K562 (cell line): ENCODE measurements around the gene BGLAP. TPM values are rescaled to one million over a fixed set of nuclear protein-coding genes. Genes with fewer than 3 reads are reported as not detected.
A peak's percentile ranks its signal among the peaks of the same experiment; 100 is the strongest.

ENCODE experiments used
- ATAC-seq: fragments of 200-7000 bp; cut with Tn5 transposase; 3 replicates; pipeline ENCODE4 v1.9.1; 2020; ENCODE audit warnings: moderate library complexity
- BruUV-seq: library from RNA; stranded (reverse); fragments of 400-500 nt; replicated peaks from 2 replicates; lab custom pipeline; 2021; lab: Mats Ljungman, UMichigan
- CTCF ChIA-PET: fragments of 300-600 bp; formaldehyde crosslinking; extraction: SDS; loops from one replicate; lab custom pipeline; 2021; ENCODE audit warnings: low intra/inter-chr PET ratio; lab: Yijun Ruan, JAX
- POLR2A ChIA-PET: fragments of 300-600, 350-650 bp; sonication (Branson Sonifier 250); formaldehyde crosslinking; extraction: SDS; loops from one replicate; lab custom pipeline; 2021; ENCODE audit warnings: antibody characterized with exemption, inconsistent platforms; lab: Yijun Ruan, JAX
- DNase-seq, 4 experiments: peaks; one replicate each; pipeline versions ENCODE4 v3.0.0 to v3.0.0-alpha.2; 2011 to 2018; ENCODE audit warnings: low spot score in 3 of 4, mixed read lengths in 3 of 4; ENCODE audit errors: extremely low read depth in 1 of 4
- FAIRE-seq: peaks from 2 replicates; lab custom pipeline; 2011; peaks lifted over from hg19 to GRCh38; lab: Jason Lieb, UNC
- H2AFZ ChIP-seq: 2 replicates; pipeline ENCODE4 v1.6.0; 2011; ENCODE audit warnings: low read depth, low read length, control low read depth, inconsistent platforms
- H3K27ac ChIP-seq: fragments of 200-600 bp; 3 replicates; pipeline ENCODE4 v1.8.0; 2011; ENCODE audit warnings: low read depth, mild to moderate bottlenecking, control low read depth, inconsistent platforms, low read length, moderate library complexity, mixed read lengths; ENCODE audit errors: extremely low read depth
- H3K27me3 ChIP-seq, 2 experiments: fragments of 300-600 bp in 1 of 2; 2 replicates in 1 of 2; 3 replicates in 1 of 2; pipeline versions ENCODE4 v1.6.0 to v1.8.0; 2011; ENCODE audit warnings: inconsistent platforms in 2 of 2, low read length in 2 of 2, mild to moderate bottlenecking in 1 of 2, mixed read lengths in 1 of 2, moderate library complexity in 1 of 2; ENCODE audit not compliant: control insufficient read depth in 2 of 2, insufficient read depth in 2 of 2
- H3K36me3 ChIP-seq: fragments of 300-600 bp; 3 replicates; pipeline ENCODE4 v1.8.0; 2011; ENCODE audit warnings: mild to moderate bottlenecking, low read length, inconsistent platforms; ENCODE audit not compliant: control insufficient read depth, insufficient read depth
- H3K4me1 ChIP-seq, 2 experiments: fragments of 200-600 bp in 1 of 2; replicated peaks in 1 of 2; 2 replicates in 1 of 2; 3 replicates in 1 of 2; pipeline versions ENCODE4 v1.5.1 to v1.8.0; 2011; ENCODE audit warnings: inconsistent platforms in 2 of 2, low read length in 2 of 2, mild to moderate bottlenecking in 1 of 2, mixed read lengths in 1 of 2, moderate library complexity in 1 of 2; ENCODE audit not compliant: control insufficient read depth in 2 of 2, insufficient read depth in 2 of 2
- H3K4me2 ChIP-seq: 2 replicates; pipeline ENCODE4 v1.6.1; 2011; ENCODE audit warnings: low read length, control low read depth, inconsistent platforms, mixed read lengths; ENCODE audit not compliant: insufficient read depth
- H3K4me3 ChIP-seq: fragments of 200-600 bp; sonication (generic), shearing (Covaris generic); 2 replicates; pipeline ENCODE4 v1.5.1; 2016; ENCODE audit warnings: control low read depth, inconsistent platforms
- H3K79me2 ChIP-seq: fragments of 200-600 bp; 3 replicates; pipeline ENCODE4 v1.8.0; 2011; ENCODE audit warnings: low read length, inconsistent platforms; ENCODE audit not compliant: control insufficient read depth, insufficient read depth
- H3K9ac ChIP-seq, 2 experiments: 2 replicates each; pipeline versions ENCODE4 v1.6.0 to v1.6.1; 2011; ENCODE audit warnings: low read depth in 2 of 2, low read length in 2 of 2, control low read depth in 1 of 2, inconsistent platforms in 1 of 2, mild to moderate bottlenecking in 1 of 2, mixed read lengths in 1 of 2; ENCODE audit not compliant: insufficient read depth in 1 of 2
- H3K9me1 ChIP-seq: one replicate; pipeline ENCODE4 v1.6.0; 2011; ENCODE audit warnings: inconsistent platforms, mild to moderate bottlenecking, low read length, moderate library complexity; ENCODE audit not compliant: control insufficient read depth, insufficient read depth
- H3K9me3 ChIP-seq: replicated peaks from 2 replicates; pipeline ENCODE4 v1.5.1; 2011; ENCODE audit warnings: low read depth, low read length, inconsistent platforms; ENCODE audit not compliant: control insufficient read depth, insufficient read depth
- H4K20me1 ChIP-seq: replicated peaks from 2 replicates; pipeline ENCODE4 v1.6.1; 2011; ENCODE audit warnings: low read length, inconsistent platforms, mixed read lengths; ENCODE audit not compliant: control insufficient read depth, insufficient read depth
- FOSL1 ChIP-seq: fragments of 200-800 bp; sonication (Bioruptor generic); conservative IDR thresholded peaks from 2 replicates; pipeline ENCODE4 v1.6.1; 2016; ENCODE audit warnings: missing genetic modification characterization, missing compliant biosample characterization
- MXD1 ChIP-seq: fragments of 250-450 bp; sonication (Bioruptor Pico); IDR thresholded peaks from 2 replicates; pipeline ENCODE4 v1.8.0; 2021; ENCODE audit warnings: borderline replicate concordance, mild to moderate bottlenecking, moderate library complexity; ENCODE audit not compliant: poor library complexity, severe bottlenecking
- RBM25 ChIP-seq: fragments of 200-400 bp; formaldehyde crosslinking; IDR thresholded peaks from 2 replicates; pipeline ENCODE4 v1.6.1; 2018; ENCODE audit warnings: low read length, low read depth, moderate library complexity; ENCODE audit not compliant: severe bottlenecking
- WGBS: fragments of 100-300 bp; shearing (Covaris generic); methylation state at CpG from one replicate; pipeline ENCODE4 v1.1.6; 2016; ENCODE audit warnings: low coverage, mixed read lengths; ENCODE audit not compliant: insufficient coverage; ENCODE audit errors: missing lambda C conversion rate; 5-methylcytosine and 5-hydroxymethylcytosine counted together
- in situ Hi-C: fragments of 300-500 bp; cut with MboI; formaldehyde crosslinking; loops from 4 replicates; pipeline ENCODE4 v1.15.0; 2018; ENCODE audit warnings: inconsistent platforms, mixed read lengths
- intact Hi-C: fragments of 100-400 bp; cut with micrococcal nuclease; formaldehyde crosslinking; loops from 2 replicates; pipeline ENCODE4 v1.14.2; 2022
- polyA plus RNA-seq, 8 experiments: library from polyadenylated mRNA; depleted of rRNA in 4 of 8; stranded (reverse) in 5 of 8; unstranded in 3 of 8; fragments of >200 nt; fragmentation: Nextera tagmentation in 2 of 8; fragmentation: Illumina TruSeq in 1 of 8; extraction: Ambion mirVana in 2 of 8; extraction: Trizol in 1 of 8; gene quantifications; 2 replicates each; pipeline versions ENCODE4 v1.2.1 to v1.2.3, GENCODE V29; 2011 to 2014; ENCODE audit warnings: inconsistent platforms in 1 of 8, missing spikeins in 1 of 8
- total RNA-seq, 7 experiments: library from RNA; depleted of rRNA in 6 of 7; stranded (reverse); fragments of >200 nt in 6 of 7; fragmentation: Illumina TruSeq in 2 of 7; extraction: Trizol in 2 of 7; gene quantifications; 2 replicates each; pipeline versions ENCODE4 v1.2.1 to v1.2.3, GENCODE V29; 2011 to 2021; ENCODE audit warnings: low replicate concordance in 1 of 7

The BGLAP gene
- total and polyA plus RNA-seq, 9 of the 15 experiments (the other 6 are each of a cell fraction or from before 2014, with no cell fraction given) = 0.15 to 1.4 (median 0.28) TPM; not detected in 3

- FAIRE-seq (no peak), DNase-seq (no peak), ATAC-seq (no peak)
- H3K9ac ChIP-seq = peak overlapping the region in 1 of 2 experiments; percentile 49; a peak in 1 of 4 replicates
- peaks cover 3 to 6% of the 10 kb centered on the region in 2 experiments; a peak in 4 of 5 replicates for H3K4me1 ChIP-seq
- peaks cover 91% of the 10 kb centered on the region for H3K36me3 ChIP-seq
- intact Hi-C loops = no loop called here
- 66% methylated on average over 7 of the region's 9 CpGs for WGBS
- H3K79me2 ChIP-seq = no peaks in the 10 kb centered on the region
- no peaks in the 10 kb centered on the region for H3K9me1 ChIP-seq
- in situ Hi-C loops = no loop called here
- CTCF ChIA-PET = no interaction called here
- no peaks in the 10 kb centered on the region for H3K9me3 ChIP-seq
- H3K4me2 ChIP-seq = no peak overlapping the region
- H3K4me3 ChIP-seq = no peak overlapping the region
- no peak overlapping the region for H3K27ac ChIP-seq
- H4K20me1 ChIP-seq = no peaks in the 10 kb centered on the region
- H2AFZ ChIP-seq = no peak overlapping the region
- POLR2A ChIA-PET = interaction anchor here (0.6 to 2.4 kb wide), 5 partner anchors 10 to 69 kb away, joined by 3 to 9 read pairs (median 4); partner anchors contain the start of genes PMF1 and SLC25A44
- TF ChIP-seq FOSL1 (tag) (peak; percentile 90), RBM25 (no peak), MXD1 (CRISPR knock-in tag) (no peak)
- H3K27me3 ChIP-seq = no peaks in the 10 kb centered on the region
- no TSS peak for BruUV-seq
Measured at GRCh38 chr1:156262461-156263287, 20.7 kb downstream of the BGLAP start.
